Thyroid gland (tissue), 4 donors: ENCODE data around the gene PDGFRB.

Experiments used
- POLR2A ChIP-seq, 2 donors: fragments of 450-650 bp; IDR thresholded peaks; one replicate each; pipeline ENCODE4 v1.6.1; 2017; ENCODE audit warnings: antibody characterized with exemption in 2 of 2, mild to moderate bottlenecking in 2 of 2, moderate library complexity in 1 of 2
- TF ChIP-seq, protein P1 (sequence below), 6 experiments: fragments of 200-600 bp in 3 of 6; fragments of 450-650 bp in 3 of 6; sonication (generic) in 3 of 6; IDR thresholded peaks; one replicate each; pipeline ENCODE4 v1.5.1; 2016 to 2019; ENCODE audit warnings: antibody characterized with exemption in 6 of 6, mild to moderate bottlenecking in 2 of 6, inconsistent platforms in 1 of 6, moderate library complexity in 1 of 6

DNA sequence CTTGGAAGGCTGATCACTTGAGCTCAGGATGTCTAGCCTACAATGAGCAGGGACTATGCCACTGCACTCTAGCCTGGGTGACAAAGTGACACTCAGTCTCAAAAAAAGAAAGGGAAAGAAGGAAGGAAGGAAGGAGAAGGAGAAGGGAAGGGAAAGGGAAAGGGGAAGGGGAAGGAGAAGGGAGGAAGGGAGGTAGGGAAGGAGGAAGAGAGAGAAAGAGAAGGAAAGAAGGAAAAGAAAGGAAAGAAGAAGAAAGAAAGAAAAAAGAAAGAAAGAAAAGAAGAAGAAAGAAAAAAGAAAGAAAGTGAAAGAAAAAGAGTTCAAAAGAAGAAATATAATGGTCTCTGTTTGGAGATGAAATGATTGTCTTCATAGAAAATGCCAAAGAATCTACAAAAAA, 58.5 kb downstream of the PDGFRB start:
- TF ChIP-seq, protein P1, sequence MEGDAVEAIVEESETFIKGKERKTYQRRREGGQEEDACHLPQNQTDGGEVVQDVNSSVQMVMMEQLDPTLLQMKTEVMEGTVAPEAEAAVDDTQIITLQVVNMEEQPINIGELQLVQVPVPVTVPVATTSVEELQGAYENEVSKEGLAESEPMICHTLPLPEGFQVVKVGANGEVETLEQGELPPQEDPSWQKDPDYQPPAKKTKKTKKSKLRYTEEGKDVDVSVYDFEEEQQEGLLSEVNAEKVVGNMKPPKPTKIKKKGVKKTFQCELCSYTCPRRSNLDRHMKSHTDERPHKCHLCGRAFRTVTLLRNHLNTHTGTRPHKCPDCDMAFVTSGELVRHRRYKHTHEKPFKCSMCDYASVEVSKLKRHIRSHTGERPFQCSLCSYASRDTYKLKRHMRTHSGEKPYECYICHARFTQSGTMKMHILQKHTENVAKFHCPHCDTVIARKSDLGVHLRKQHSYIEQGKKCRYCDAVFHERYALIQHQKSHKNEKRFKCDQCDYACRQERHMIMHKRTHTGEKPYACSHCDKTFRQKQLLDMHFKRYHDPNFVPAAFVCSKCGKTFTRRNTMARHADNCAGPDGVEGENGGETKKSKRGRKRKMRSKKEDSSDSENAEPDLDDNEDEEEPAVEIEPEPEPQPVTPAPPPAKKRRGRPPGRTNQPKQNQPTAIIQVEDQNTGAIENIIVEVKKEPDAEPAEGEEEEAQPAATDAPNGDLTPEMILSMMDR (IDR thresholded peaks at IDR 0.05): no peak
- no peak for TF ChIP-seq POLR2A (IDR thresholded peaks at IDR 0.05)
